GM12801 (cell line): ENCODE results near the gene ANKLE2.

Experiments
- TF ChIP-seq, protein P1 (sequence below): IDR thresholded peaks from one replicate; pipeline ENCODE4 v1.5.1; 2011; ENCODE audit warnings: control low read depth; ENCODE audit not compliant: insufficient read length; ENCODE audit errors: extremely low read depth

The ANKLE2 gene

GRCh38 chr12:132685400-132685799, 76.2 kb downstream of the ANKLE2 start:
- TF ChIP-seq, protein P1, sequence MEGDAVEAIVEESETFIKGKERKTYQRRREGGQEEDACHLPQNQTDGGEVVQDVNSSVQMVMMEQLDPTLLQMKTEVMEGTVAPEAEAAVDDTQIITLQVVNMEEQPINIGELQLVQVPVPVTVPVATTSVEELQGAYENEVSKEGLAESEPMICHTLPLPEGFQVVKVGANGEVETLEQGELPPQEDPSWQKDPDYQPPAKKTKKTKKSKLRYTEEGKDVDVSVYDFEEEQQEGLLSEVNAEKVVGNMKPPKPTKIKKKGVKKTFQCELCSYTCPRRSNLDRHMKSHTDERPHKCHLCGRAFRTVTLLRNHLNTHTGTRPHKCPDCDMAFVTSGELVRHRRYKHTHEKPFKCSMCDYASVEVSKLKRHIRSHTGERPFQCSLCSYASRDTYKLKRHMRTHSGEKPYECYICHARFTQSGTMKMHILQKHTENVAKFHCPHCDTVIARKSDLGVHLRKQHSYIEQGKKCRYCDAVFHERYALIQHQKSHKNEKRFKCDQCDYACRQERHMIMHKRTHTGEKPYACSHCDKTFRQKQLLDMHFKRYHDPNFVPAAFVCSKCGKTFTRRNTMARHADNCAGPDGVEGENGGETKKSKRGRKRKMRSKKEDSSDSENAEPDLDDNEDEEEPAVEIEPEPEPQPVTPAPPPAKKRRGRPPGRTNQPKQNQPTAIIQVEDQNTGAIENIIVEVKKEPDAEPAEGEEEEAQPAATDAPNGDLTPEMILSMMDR, result no peak

- TF ChIP-seq, protein P1, result no peak
These were observed 84.1 kb downstream of the ANKLE2 start for GRCh38 chr12:132677492-132677891.

DNA sequence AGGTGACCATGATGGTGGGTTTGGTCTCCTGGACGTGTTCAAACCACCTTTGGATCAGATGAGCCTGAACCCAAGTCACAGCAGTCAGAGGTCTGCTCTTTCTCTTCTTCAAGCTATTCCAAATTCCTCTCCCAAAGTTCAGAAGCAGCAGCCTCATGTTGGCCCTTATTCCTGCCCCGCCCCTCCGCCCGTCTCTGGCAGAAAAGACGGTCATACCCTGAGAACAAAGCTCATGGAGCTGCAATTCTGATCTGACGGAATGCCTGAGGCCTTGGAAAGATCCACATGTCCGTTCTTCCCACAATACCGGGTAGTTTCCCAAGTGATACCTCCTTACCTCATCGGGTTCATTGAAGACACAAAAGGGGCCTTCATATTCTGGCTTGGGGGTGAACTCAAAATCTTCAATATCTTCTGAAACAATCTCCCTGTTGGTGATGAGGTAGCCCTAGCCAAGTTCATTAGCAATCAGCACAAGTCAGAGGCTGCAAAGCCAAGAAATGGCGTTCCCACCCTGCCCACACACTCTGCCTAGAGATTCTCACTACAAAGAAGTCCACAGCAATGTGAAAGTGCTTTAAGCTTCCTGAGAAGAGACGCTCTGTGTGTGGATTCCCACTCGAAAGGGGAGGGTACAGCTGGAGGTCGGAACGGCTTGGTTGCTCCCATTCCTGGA, 85.7 kb downstream of the ANKLE2 start:
- TF ChIP-seq, protein P1, result no peak
